PC-3 (cell line): ENCODE measurements around the gene LIPG. TPM values are rescaled to one million over a fixed set of nuclear protein-coding genes. Genes with fewer than 3 reads are reported as not detected.
"Not testable (repeated sequence)": the region's sequence is repeated elsewhere in the genome, so short reads cannot be mapped to it uniquely, and the experiment has no call there.

ENCODE experiments used
- ATAC-seq: fragments of 200-7000 bp; cut with Tn5 transposase; 2 replicates; pipeline ENCODE4 v1.9.1; 2020; ENCODE audit warnings: mild to moderate bottlenecking, moderate library complexity
- BruUV-seq: library from RNA; stranded (reverse); fragments of 400-500 nt; replicated peaks from 2 replicates; lab custom pipeline; 2021; lab: Mats Ljungman, UMichigan
- CTCF ChIA-PET: fragments of 300-600 bp; sonication (Branson Sonifier 250); formaldehyde crosslinking; loops from one replicate; lab custom pipeline; 2022; ENCODE audit warnings: antibody characterized with exemption; lab: Charles Lee
- POLR2A ChIA-PET: fragments of 300-600 bp; sonication (Branson Sonifier 250); formaldehyde crosslinking; loops from one replicate; lab custom pipeline; 2022; ENCODE audit warnings: antibody characterized with exemption; ENCODE audit not compliant: unreplicated experiment; lab: Charles Lee
- DNase-seq: peaks from one replicate; pipeline ENCODE4 v3.0.0-alpha.2; 2015
- H2AFZ ChIP-seq: fragments of 300-600 bp; sonication (generic); 2 replicates; pipeline ENCODE4 v1.6.0; 2016; ENCODE audit warnings: antibody characterized with exemption, low read length
- H3F3A ChIP-seq: fragments of 300-600 bp; sonication (generic); one replicate; pipeline ENCODE4 v1.6.0; 2017; ENCODE audit warnings: antibody characterized with exemption, low read length, control low read depth, mild to moderate bottlenecking; ENCODE audit not compliant: unreplicated experiment
- H3K27ac ChIP-seq: fragments of 300-600 bp; sonication (generic); 2 replicates; pipeline ENCODE4 v1.5.1; 2016; ENCODE audit warnings: mild to moderate bottlenecking, low read length
- H3K27me3 ChIP-seq: fragments of 300-600 bp; sonication (generic); 2 replicates; pipeline ENCODE4 v1.6.1; 2016; ENCODE audit warnings: low read length, mixed read lengths
- H3K36me3 ChIP-seq: fragments of 300-600 bp; sonication (generic); 2 replicates; pipeline ENCODE4 v1.6.1; 2016; ENCODE audit warnings: low read depth, mixed run types, low read length, mixed read lengths
- H3K4me1 ChIP-seq: fragments of 300-600 bp; sonication (generic); 2 replicates; pipeline ENCODE4 v1.5.1; 2016; ENCODE audit warnings: low read length; ENCODE audit not compliant: insufficient read depth
- H3K4me2 ChIP-seq: fragments of 300-600 bp; sonication (generic); 2 replicates; pipeline ENCODE4 v1.6.0; 2016; ENCODE audit warnings: low read length
- H3K4me3 ChIP-seq: fragments of 300-600 bp; sonication (generic); 2 replicates; pipeline ENCODE4 v1.5.1; 2016; ENCODE audit warnings: mild to moderate bottlenecking, low read length, mixed read lengths
- H3K79me2 ChIP-seq: fragments of 300-600 bp; sonication (generic); 2 replicates; pipeline ENCODE4 v1.6.1; 2017; ENCODE audit warnings: low read length, mixed read lengths
- H3K9ac ChIP-seq: fragments of 300-600 bp; sonication (generic); 2 replicates; pipeline ENCODE4 v1.6.0; 2016; ENCODE audit warnings: mild to moderate bottlenecking, low read length
- H3K9me2 ChIP-seq: fragments of 300-600 bp; sonication (generic); replicated peaks from 2 replicates; pipeline ENCODE4 v1.6.1; 2016; ENCODE audit warnings: mixed run types, low read length, mixed read lengths
- H3K9me3 ChIP-seq: fragments of 300-600 bp; sonication (generic); 2 replicates; pipeline ENCODE4 v1.6.1; 2016; ENCODE audit warnings: low read length, mixed read lengths
- H4K20me1 ChIP-seq: fragments of 300-600 bp; sonication (generic); 2 replicates; pipeline ENCODE4 v1.6.1; 2016; ENCODE audit warnings: low read length, mixed read lengths
- CTCF ChIP-seq: fragments of 300-600 bp; sonication (generic); conservative IDR thresholded peaks from 2 replicates; pipeline ENCODE4 v1.5.1; 2017; ENCODE audit warnings: antibody characterized with exemption, low read depth, mild to moderate bottlenecking, low read length
- EZH2 ChIP-seq: fragments of 300-600 bp; sonication (generic); IDR thresholded peaks from one replicate; pipeline ENCODE4 v1.6.1; 2017; ENCODE audit warnings: antibody characterized with exemption, mild to moderate bottlenecking, low read length; ENCODE audit not compliant: unreplicated experiment
- EZH2phosphoT487 ChIP-seq: fragments of 300-600 bp; sonication (generic); IDR thresholded peaks from 2 replicates; pipeline ENCODE4 v1.6.1; 2018; ENCODE audit warnings: mild to moderate bottlenecking, antibody characterized with exemption, low read length, borderline replicate concordance
- intact Hi-C: fragments of 100-400 bp; cut with micrococcal nuclease; formaldehyde crosslinking; loops from 2 replicates; pipeline ENCODE4 v1.9.0; 2023
- total RNA-seq: library from RNA; depleted of rRNA; stranded (reverse); fragments of >200 nt; gene quantifications from 2 replicates; pipeline ENCODE4 v1.2.3, GENCODE V29; 2014

Gene LIPG
- total RNA-seq, 1 experiment from 2014 or later = 14.8 TPM

GRCh38 chr18:49521216-49521835 is 40.5 kb upstream of the LIPG start:
- H2AFZ ChIP-seq = no peak overlapping the region
- H3K4me3 ChIP-seq = no peak overlapping the region
- no peaks in the 10 kb centered on the region for H3K9me3 ChIP-seq
- ChIA-PET CTCF (no interaction called here), POLR2A (no interaction called here)
- no peaks in the 10 kb centered on the region for H3K79me2 ChIP-seq
- DNase-seq = peak; percentile 27
- no peak overlapping the region for H3K4me2 ChIP-seq
- peaks cover 3% of the 10 kb centered on the region; the same call in 1 of the 2 replicates for H3K4me1 ChIP-seq
- no peaks in the 10 kb centered on the region for H3K9me2 ChIP-seq
- TF ChIP-seq EZH2 (no peak), EZH2phosphoT487 (no peak), CTCF (no peak)
- ATAC-seq = peak; percentile 51; the same call in 1 of the 2 replicates
- H4K20me1 ChIP-seq = no peaks in the 10 kb centered on the region
- no TSS peak for BruUV-seq
- H3K9ac ChIP-seq = no peak overlapping the region
- H3F3A ChIP-seq = no peaks in the 10 kb centered on the region
- no peak overlapping the region for H3K27ac ChIP-seq
- no peaks in the 10 kb centered on the region for H3K36me3 ChIP-seq
- intact Hi-C loops = no loop called here
- no peaks in the 10 kb centered on the region for H3K27me3 ChIP-seq

GRCh38 chr18:49523580-49524093 is 38.2 kb upstream of the LIPG start:
- H3K4me3 ChIP-seq, H3K27me3 ChIP-seq, H4K20me1 ChIP-seq, H3K4me2 ChIP-seq, H3K27ac ChIP-seq, H3K36me3 ChIP-seq, H3F3A ChIP-seq, H3K4me1 ChIP-seq, H2AFZ ChIP-seq, CTCF ChIA-PET, H3K9me3 ChIP-seq, ATAC-seq, DNase-seq, intact Hi-C loops, H3K79me2 ChIP-seq, POLR2A ChIA-PET, H3K9ac ChIP-seq, H3K9me2 ChIP-seq, BruUV-seq: not testable (repeated sequence)

- Histone ChIP-seq H3K4me2 (no peak overlapping the region), H3K9me2 (no peaks in the 10 kb centered on the region), H3K27ac (no peak overlapping the region), H3F3A (no peaks in the 10 kb centered on the region), H3K36me3 (no peaks in the 10 kb centered on the region), H3K9me3 (no peaks in the 10 kb centered on the region), H3K4me1 (peaks cover 3% of the 10 kb centered on the region; the same call in 1 of the 2 replicates), H3K9ac (no peak overlapping the region), H2AFZ (no peak overlapping the region), H3K4me3 (no peak overlapping the region), H3K79me2 (no peaks in the 10 kb centered on the region), H3K27me3 (no peaks in the 10 kb centered on the region), H4K20me1 (no peaks in the 10 kb centered on the region)
- ATAC-seq (no peak), DNase-seq (no peak)
- ChIA-PET POLR2A (no interaction called here), CTCF (no interaction called here)
- intact Hi-C loops = no loop called here
- BruUV-seq = no TSS peak
- TF ChIP-seq CTCF = no peak
- no peak for TF ChIP-seq EZH2phosphoT487
- TF ChIP-seq EZH2 = no peak
Measured at GRCh38 chr18:49524349-49524748, 37.5 kb upstream of the LIPG start.
